HG03108 (cell line): ENCODE results near the gene UNC79.

Experiments
- ATAC-seq: cut with Tn5 transposase; IDR thresholded peaks from one replicate; pipeline ENCODE4 v1.9.1; 2021; ENCODE audit warnings: moderate library complexity; ENCODE audit not compliant: unreplicated experiment

UNC79 gene

GRCh38 chr14:93655078-93655750 lies 224.5 kb downstream of the UNC79 start:
- ATAC-seq = no peak

- ATAC-seq = no peak
Measured at GRCh38 chr14:93657875-93658274, 227.1 kb downstream of the UNC79 start.

- no peak for ATAC-seq
Measured at GRCh38 chr14:93663317-93663716, 232.6 kb downstream of the UNC79 start.

- no peak for ATAC-seq
Measured at GRCh38 chr14:93665169-93665568, 234.4 kb downstream of the UNC79 start.

GRCh38 chr14:93669632-93670031 lies 238.9 kb downstream of the UNC79 start:
- no peak for ATAC-seq

- ATAC-seq = no peak
Measured at GRCh38 chr14:93674343-93674742, 243.6 kb downstream of the UNC79 start.

- ATAC-seq = no peak
Measured at GRCh38 chr14:93675651-93676050, 244.9 kb downstream of the UNC79 start.

- ATAC-seq = no peak
Measured at GRCh38 chr14:93676416-93676958, 245.7 kb downstream of the UNC79 start.

GRCh38 chr14:93682459-93682858 lies 251.7 kb downstream of the UNC79 start:
- no peak for ATAC-seq

GRCh38 chr14:93683226-93683625 lies 252.5 kb downstream of the UNC79 start:
- ATAC-seq = no peak

- ATAC-seq = no peak
Measured at GRCh38 chr14:93685121-93685895, 254.6 kb downstream of the UNC79 start.

- no peak for ATAC-seq
Measured at GRCh38 chr14:93686268-93686667, 255.5 kb downstream of the UNC79 start.

- ATAC-seq = no peak
Measured at GRCh38 chr14:93688239-93688666, 257.5 kb downstream of the UNC79 start.

- ATAC-seq = no peak
Measured at GRCh38 chr14:93688820-93689219, 258.1 kb downstream of the UNC79 start.

GRCh38 chr14:93690146-93690545 lies 259.4 kb downstream of the UNC79 start:
- no peak for ATAC-seq

- no peak for ATAC-seq
Measured at GRCh38 chr14:93691042-93691780, 260.5 kb downstream of the UNC79 start.

- no peak for ATAC-seq
Measured at GRCh38 chr14:93693914-93694313, 263.2 kb downstream of the UNC79 start.

GRCh38 chr14:93700928-93701327 lies 270.2 kb downstream of the UNC79 start:
- no peak for ATAC-seq

- no peak for ATAC-seq
Measured at GRCh38 chr14:93701562-93701961, 270.8 kb downstream of the UNC79 start.

- ATAC-seq = no peak
Measured at GRCh38 chr14:93702946-93703345, 272.2 kb downstream of the UNC79 start.

- ATAC-seq = no peak
Measured at GRCh38 chr14:93703941-93704340, 273.2 kb downstream of the UNC79 start.
